GM18508 (cell line): ENCODE measurements around the gene FARP2.
"Not testable (repeated sequence)": the region's sequence is repeated elsewhere in the genome, so short reads cannot be mapped to it uniquely, and the experiment has no call there.

ENCODE experiments used
- ATAC-seq: cut with Tn5 transposase; IDR thresholded peaks from one replicate; pipeline ENCODE4 v1.9.1; 2021; ENCODE audit warnings: moderate number of reproducible peaks; ENCODE audit not compliant: insufficient read depth, unreplicated experiment

The FARP2 gene

GRCh38 chr2:241359481-241360045 lies 3.5 kb downstream of the FARP2 start:
- no peak for ATAC-seq

- no peak for ATAC-seq
Observed at GRCh38 chr2:241363426-241363825, 7.3 kb downstream of the FARP2 start.

DNA sequence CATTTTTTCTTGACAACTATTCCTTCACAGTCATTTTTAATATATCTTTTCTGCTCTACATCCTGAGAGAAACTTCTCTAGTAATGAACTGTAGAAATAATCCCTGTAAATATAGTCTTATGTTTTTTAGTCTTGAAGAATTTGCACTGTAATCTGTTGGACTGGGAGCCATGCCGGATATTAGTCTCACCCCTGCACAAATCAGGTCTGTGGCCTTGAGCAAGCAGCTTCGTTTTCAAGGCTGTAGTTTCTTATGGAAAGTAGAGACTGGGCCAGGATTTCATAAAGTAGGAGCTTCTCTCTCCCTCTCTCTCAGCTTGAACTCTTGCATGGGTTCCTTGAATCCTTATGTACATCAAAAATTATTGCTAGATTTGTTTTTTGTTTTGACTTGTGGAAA lies 8.7 kb downstream of the FARP2 start:
- no peak for ATAC-seq

GRCh38 chr2:241366678-241367077 lies 10.6 kb downstream of the FARP2 start:
- ATAC-seq: no peak

DNA sequence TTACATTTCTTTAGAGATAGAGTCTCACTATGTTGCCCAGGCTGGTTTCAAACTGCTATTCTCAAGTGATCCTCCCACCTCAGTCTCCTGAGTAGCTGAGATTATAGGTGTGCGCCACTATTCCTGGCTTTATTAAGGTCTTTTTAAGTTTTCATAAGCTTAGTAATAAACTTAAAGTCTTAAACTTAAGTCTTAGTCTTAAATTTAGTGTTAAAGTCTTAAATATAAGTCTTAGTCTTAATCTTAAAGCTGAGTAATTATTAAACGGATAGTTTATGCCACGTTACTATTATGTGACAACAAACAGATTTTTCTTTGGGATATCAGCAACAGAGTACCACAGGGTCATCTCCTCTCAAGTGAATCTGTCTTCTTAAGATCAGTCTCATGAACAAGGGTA lies 12.6 kb downstream of the FARP2 start:
- ATAC-seq: no peak

DNA sequence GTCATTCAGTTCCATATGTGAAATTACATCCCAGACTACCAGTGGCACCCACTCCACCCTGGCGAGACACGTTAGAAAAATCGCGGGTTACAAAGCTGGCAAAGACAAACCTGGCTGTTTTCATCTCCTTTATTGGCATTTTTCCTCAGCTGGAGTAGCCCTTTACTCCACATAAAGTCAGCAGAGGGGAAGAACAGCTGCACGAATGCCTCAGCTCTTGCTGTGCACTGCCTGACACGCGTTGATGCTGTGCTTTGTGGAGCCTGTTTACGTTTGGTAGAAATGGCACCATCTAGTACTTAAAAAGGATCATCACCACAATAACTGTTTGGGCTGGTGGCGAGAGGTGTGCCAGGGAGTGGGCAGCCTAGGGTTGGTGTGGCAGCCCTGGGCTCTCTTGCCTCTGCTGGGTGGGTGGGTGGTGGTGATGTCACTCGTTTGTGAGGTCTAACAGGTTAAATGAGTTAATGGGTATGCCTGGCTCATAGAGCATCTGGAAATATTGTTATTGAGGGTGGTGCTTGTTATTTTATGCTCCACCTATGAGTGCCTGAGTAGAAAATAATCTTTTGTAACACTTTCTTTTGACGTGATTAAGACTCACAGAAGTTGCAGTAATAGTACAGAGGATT lies 16.4 kb downstream of the FARP2 start:
- no peak for ATAC-seq

DNA sequence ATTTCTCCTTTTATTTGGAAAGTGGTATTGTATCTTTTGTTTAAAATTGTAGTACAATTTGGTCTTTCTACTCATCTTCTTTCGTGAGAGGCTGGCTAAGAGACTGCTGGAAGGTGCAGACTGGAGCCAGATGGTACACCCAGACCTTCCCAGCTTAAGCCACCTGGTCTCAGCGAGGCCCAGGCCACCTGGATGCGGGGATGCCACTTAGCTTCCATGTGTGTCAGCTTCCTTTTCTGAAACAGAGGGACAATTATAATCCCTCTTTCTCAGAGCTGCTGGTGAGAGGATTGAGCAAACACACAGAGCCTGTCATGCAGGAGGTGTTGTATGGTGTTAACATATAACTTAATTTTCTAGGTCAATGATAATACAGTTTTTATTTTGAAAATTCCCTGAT lies 17.4 kb downstream of the FARP2 start:
- ATAC-seq: no peak

GRCh38 chr2:241373906-241374305 lies 17.8 kb downstream of the FARP2 start:
- not testable (repeated sequence) for ATAC-seq

- ATAC-seq: no peak
Observed at GRCh38 chr2:241375300-241375699, 19.2 kb downstream of the FARP2 start.

DNA sequence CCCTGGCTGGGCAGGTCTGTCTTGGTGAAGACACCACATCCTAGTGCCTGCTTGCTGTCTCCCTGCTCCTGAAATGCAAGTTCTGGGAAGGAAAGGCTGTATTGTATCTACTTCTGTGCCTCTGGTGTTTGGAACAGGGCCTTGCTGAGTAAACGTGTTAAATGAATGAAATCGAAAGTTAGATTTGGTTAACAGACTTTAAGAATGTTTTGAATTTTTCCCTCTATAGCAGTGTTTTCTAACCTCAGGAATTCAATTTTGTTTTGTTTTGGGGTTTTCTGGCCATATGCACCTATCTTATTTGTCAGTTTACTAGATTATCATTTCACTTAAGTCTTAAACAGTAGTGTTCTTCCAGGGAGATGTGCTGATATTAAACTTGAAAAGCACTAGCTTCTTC lies 20.7 kb downstream of the FARP2 start:
- no peak for ATAC-seq

- ATAC-seq: no peak
Observed at GRCh38 chr2:241378816-241379215, 22.7 kb downstream of the FARP2 start.

- ATAC-seq: no peak
Observed at GRCh38 chr2:241379481-241380480, 23.7 kb downstream of the FARP2 start.

- no peak for ATAC-seq
Observed at GRCh38 chr2:241381872-241382271, 25.8 kb downstream of the FARP2 start.

DNA sequence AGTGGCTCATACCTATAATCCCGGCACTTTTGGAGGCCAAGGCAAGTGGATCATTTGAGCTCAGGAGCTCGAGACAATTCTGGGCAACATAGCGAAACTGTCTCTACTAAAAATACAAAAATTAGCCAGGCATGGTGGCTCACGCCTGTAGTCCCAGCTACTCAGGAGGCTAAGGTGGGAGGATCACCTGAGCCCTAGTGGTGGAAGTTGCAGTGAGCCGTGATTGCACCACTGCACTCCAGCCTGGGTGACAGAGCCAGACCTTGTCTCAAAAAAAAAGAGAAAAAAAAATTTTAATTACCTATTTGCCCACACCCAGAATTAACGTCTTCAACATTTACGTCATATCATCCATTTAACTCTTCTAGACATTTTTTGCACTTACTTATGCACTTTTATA lies 29.4 kb downstream of the FARP2 start:
- not testable (repeated sequence) for ATAC-seq

- no peak for ATAC-seq
Observed at GRCh38 chr2:241386519-241386918, 30.4 kb downstream of the FARP2 start.

DNA sequence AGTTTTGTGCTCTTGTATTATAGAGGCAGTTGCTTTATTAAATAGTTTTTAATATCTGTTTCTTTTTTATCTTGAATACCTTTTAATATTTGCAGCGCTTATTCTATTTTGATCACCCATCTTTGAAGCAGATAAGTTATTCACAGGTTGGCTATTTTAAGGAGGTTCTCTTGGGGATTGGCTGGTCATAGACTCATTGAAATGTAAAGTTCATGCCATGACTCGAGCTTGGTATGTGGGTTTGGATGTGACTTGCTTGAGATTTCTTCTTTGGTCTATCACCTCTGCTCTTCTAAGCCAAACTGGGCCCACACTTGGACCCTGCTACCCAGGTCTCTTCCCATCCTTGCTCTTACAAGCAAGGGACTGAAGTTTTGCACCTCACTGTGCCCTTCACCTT lies 33.6 kb downstream of the FARP2 start:
- ATAC-seq: no peak

DNA sequence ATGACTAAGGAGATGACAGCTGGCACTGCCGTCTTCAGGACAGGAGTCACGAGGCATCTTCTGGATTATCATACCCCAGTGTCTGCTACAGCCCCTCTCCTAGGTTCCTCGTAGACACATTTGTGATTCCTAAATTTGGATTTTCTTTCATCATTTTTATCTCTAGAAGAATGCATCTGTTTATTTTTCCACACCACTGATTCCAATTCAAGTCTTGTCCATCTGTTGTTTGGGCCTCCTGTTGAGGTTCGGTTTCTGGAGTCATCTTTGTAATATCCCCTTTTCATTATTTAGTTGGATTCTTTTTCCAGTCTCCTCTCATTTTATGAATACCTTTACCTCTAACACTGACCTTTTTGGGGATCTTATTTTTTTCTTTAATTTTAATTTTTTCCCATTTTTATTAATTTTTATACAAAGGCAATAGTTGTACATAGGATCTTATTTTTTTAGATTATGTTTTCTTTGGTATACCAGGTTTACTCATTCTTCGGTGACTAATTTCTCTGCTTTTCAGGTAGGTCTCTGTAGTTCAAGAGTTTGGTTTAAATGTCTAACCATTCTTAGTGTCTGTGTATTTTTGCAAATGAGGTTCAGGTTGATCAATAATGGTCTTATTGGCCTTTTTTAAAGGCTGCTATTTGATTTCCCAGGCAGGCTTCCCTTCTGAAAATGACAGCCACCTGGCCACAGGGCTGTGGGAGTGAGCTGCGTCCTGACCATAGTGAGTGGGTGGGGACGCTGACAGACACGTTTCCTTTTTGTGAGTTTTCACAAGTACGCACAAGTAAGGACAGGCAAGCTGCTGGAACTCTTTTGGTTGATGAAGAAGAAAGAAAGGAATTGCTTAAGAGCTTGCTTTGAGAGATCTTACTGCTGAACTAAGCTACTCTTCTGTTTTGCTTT lies 34.5 kb downstream of the FARP2 start:
- no peak for ATAC-seq

GRCh38 chr2:241391892-241392665 lies 36.0 kb downstream of the FARP2 start:
- no peak for ATAC-seq

DNA sequence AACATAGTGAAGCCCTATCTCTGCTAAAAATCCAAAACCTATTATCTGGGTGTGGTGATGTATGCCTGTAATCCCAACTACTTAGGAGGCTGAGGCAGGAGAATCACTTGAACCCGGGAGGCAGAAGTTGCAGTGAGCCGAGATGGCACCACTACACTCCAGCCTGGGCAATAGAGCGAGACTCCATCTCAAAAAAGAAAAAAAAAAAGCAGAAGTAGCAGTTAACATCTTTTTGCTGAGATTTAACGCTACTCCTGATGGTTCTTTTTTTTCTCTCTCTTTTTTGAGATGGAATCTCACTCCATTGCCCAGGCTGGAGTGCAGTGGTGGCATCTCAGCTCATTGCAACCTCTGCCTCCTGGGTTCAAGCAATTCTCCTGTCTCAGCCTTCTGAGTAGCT lies 36.7 kb downstream of the FARP2 start:
- ATAC-seq: not testable (repeated sequence)
